Lower leg skin (tissue), 3 donors: ENCODE measurements around the gene NR2F1-AS1.

Experiments
- POLR2A ChIP-seq, 2 donors: fragments of 450-650 bp; IDR thresholded peaks; one replicate each; pipeline ENCODE4 v1.6.1; 2016 to 2017; ENCODE audit warnings: antibody characterized with exemption in 2 of 2, mild to moderate bottlenecking in 1 of 2, moderate library complexity in 1 of 2
- TF ChIP-seq, protein P1 (sequence below), 3 donors: fragments of 450-650 bp; IDR thresholded peaks; one replicate each; pipeline ENCODE4 v1.5.1; 2016; ENCODE audit warnings: antibody characterized with exemption in 3 of 3, mild to moderate bottlenecking in 3 of 3, moderate library complexity in 2 of 3

- TF ChIP-seq POLR2A (IDR thresholded peaks at IDR 0.05) = no peak
- TF ChIP-seq, protein P1, sequence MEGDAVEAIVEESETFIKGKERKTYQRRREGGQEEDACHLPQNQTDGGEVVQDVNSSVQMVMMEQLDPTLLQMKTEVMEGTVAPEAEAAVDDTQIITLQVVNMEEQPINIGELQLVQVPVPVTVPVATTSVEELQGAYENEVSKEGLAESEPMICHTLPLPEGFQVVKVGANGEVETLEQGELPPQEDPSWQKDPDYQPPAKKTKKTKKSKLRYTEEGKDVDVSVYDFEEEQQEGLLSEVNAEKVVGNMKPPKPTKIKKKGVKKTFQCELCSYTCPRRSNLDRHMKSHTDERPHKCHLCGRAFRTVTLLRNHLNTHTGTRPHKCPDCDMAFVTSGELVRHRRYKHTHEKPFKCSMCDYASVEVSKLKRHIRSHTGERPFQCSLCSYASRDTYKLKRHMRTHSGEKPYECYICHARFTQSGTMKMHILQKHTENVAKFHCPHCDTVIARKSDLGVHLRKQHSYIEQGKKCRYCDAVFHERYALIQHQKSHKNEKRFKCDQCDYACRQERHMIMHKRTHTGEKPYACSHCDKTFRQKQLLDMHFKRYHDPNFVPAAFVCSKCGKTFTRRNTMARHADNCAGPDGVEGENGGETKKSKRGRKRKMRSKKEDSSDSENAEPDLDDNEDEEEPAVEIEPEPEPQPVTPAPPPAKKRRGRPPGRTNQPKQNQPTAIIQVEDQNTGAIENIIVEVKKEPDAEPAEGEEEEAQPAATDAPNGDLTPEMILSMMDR (IDR thresholded peaks at IDR 0.05) = no peak
These were observed 70.2 kb downstream of the NR2F1-AS1 start for GRCh38 chr5:93510626-93511380.
